Retinal pigment epithelial cell (primary cell): Measurements from ENCODE around the gene DNAH17.

Source experiments
- DNase-seq: peaks from one replicate; pipeline ENCODE4 v3.0.0-alpha.2; 2010; ENCODE audit warnings: low read depth
- H3K4me3 ChIP-seq: 2 replicates; pipeline ENCODE4 v1.5.1; 2011; ENCODE audit warnings: mild to moderate bottlenecking, low read length, control low read depth, moderate library complexity
- TF ChIP-seq, protein P1 (sequence below): conservative IDR thresholded peaks from 2 replicates; pipeline ENCODE4 v1.5.1; 2011; ENCODE audit warnings: low read depth, low read length, control low read depth, inconsistent platforms

Gene DNAH17

GRCh38 chr17:78438694-78439325, 138.4 kb downstream of the DNAH17 start:
- DNase-seq, result no peak

GRCh38 chr17:78438271-78438691, 138.9 kb downstream of the DNAH17 start:
- no peak for DNase-seq
- TF ChIP-seq, protein P1, sequence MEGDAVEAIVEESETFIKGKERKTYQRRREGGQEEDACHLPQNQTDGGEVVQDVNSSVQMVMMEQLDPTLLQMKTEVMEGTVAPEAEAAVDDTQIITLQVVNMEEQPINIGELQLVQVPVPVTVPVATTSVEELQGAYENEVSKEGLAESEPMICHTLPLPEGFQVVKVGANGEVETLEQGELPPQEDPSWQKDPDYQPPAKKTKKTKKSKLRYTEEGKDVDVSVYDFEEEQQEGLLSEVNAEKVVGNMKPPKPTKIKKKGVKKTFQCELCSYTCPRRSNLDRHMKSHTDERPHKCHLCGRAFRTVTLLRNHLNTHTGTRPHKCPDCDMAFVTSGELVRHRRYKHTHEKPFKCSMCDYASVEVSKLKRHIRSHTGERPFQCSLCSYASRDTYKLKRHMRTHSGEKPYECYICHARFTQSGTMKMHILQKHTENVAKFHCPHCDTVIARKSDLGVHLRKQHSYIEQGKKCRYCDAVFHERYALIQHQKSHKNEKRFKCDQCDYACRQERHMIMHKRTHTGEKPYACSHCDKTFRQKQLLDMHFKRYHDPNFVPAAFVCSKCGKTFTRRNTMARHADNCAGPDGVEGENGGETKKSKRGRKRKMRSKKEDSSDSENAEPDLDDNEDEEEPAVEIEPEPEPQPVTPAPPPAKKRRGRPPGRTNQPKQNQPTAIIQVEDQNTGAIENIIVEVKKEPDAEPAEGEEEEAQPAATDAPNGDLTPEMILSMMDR, result no peak
- no peak overlapping the region for H3K4me3 ChIP-seq

More at GRCh38 chr17:78438694-78439325, 138.4 kb downstream of the DNAH17 start:
- TF ChIP-seq, protein P1, result no peak
- no peak overlapping the region for H3K4me3 ChIP-seq

- no peak for DNase-seq
- H3K4me3 ChIP-seq, result no peak overlapping the region
- TF ChIP-seq, protein P1, result no peak
Observed at GRCh38 chr17:78437508-78438169, 139.6 kb downstream of the DNAH17 start.

- H3K4me3 ChIP-seq, result no peak overlapping the region
- TF ChIP-seq, protein P1, result no peak
- DNase-seq, result no peak
Observed at GRCh38 chr17:78435330-78436005, 141.7 kb downstream of the DNAH17 start.

GRCh38 chr17:78434455-78435329, 142.5 kb downstream of the DNAH17 start:
- DNase-seq, result no peak
- TF ChIP-seq, protein P1, result no peak
- H3K4me3 ChIP-seq, result no peak overlapping the region

- DNase-seq, result no peak
- no peak overlapping the region for H3K4me3 ChIP-seq
- TF ChIP-seq, protein P1, result no peak
Observed at GRCh38 chr17:78433780-78434335, 143.3 kb downstream of the DNAH17 start.
